Measurements from ENCODE around the gene GALK2.
A peak's percentile ranks its signal among the peaks of the same experiment; 100 is the strongest.
"Not testable (repeated sequence)": the region's sequence is repeated elsewhere in the genome, so short reads cannot be mapped to it uniquely, and the experiment has no call there.

The GALK2 gene

DNA sequence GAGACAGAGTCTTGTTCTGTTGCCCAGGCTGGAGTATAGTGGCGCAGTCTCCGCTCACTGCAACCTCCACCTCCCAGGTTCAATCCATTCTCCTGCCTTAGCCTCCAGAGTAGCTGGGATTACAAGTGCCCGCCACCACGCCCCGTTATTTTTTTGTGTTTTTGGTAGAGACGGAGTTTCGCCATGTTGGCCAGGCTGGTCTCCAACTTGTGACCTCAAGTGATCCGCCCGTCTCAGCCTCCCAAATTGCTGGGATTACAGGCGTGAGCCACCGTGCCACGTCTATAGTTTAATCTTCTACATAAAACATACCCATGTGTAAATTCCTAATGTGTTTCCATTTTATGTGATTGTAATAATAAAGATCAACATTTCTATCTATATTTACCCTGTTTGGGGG is 1.7 kb downstream of the GALK2 start:
- peaks cover 14% of the 10 kb centered on the region for H3K79me2 ChIP-seq (ENCODE audit: insufficient read depth, low read length)
- H3K9ac ChIP-seq (ENCODE audit: low read length) = no peak overlapping the region

GRCh38 chr15:49174902-49175301 is 4.9 kb downstream of the GALK2 start:
- Histone ChIP-seq H3K27me3 (ENCODE audit: low read length) (no peaks in the 10 kb centered on the region), H2AFZ (ENCODE audit: low read depth, low read length, severe bottlenecking) (no peak overlapping the region), H3K9me2 (replicated peaks; ENCODE audit: insufficient read depth, low read length) (no peaks in the 10 kb centered on the region), H3K9ac (ENCODE audit: low read length) (no peak overlapping the region), H3K4me3 (ENCODE audit: insufficient read depth, low read length, poor library complexity, severe bottlenecking) (no peak overlapping the region), H3F3A (ENCODE audit: insufficient read depth) (no peaks in the 10 kb centered on the region), H3K9me3 (ENCODE audit: insufficient read depth, low read length) (no peaks in the 10 kb centered on the region), H3K79me2 (ENCODE audit: insufficient read depth, low read length) (peaks cover 14% of the 10 kb centered on the region), H3K36me3 (ENCODE audit: low read length) (no peaks in the 10 kb centered on the region), H3K27ac (ENCODE audit: low read depth, low read length) (no peak overlapping the region), H4K20me1 (ENCODE audit: low read depth, low read length) (no peaks in the 10 kb centered on the region), H3K4me2 (ENCODE audit: low read depth, low read length, poor library complexity, severe bottlenecking) (no peak overlapping the region)
- no peak for TF ChIP-seq CTCF (IDR thresholded peaks at IDR 0.05; ENCODE audit: insufficient read depth, low read length, poor library complexity, severe bottlenecking)
- no peak for TF ChIP-seq EZH2phosphoT487 (conservative IDR thresholded peaks at IDR 0.05; ENCODE audit: low read length)

More for the DNA sequence above, 1.7 kb downstream of the GALK2 start:
- Histone ChIP-seq H4K20me1 (ENCODE audit: low read depth, low read length) (no peaks in the 10 kb centered on the region), H3K4me3 (ENCODE audit: insufficient read depth, low read length, poor library complexity, severe bottlenecking) (no peak overlapping the region), H3K36me3 (ENCODE audit: low read length) (no peaks in the 10 kb centered on the region), H3K4me2 (ENCODE audit: low read depth, low read length, poor library complexity, severe bottlenecking) (peak overlapping the region; percentile 90), H3K27me3 (ENCODE audit: low read length) (no peaks in the 10 kb centered on the region), H3K9me2 (replicated peaks; ENCODE audit: insufficient read depth, low read length) (no peaks in the 10 kb centered on the region), H3F3A (ENCODE audit: insufficient read depth) (no peaks in the 10 kb centered on the region), H3K27ac (ENCODE audit: low read depth, low read length) (no peak overlapping the region), H3K9me3 (ENCODE audit: insufficient read depth, low read length) (no peaks in the 10 kb centered on the region), H2AFZ (ENCODE audit: low read depth, low read length, severe bottlenecking) (no peak overlapping the region)
- TF ChIP-seq EZH2phosphoT487 (conservative IDR thresholded peaks at IDR 0.05; ENCODE audit: low read length) = no peak
- no peak for TF ChIP-seq CTCF (IDR thresholded peaks at IDR 0.05; ENCODE audit: insufficient read depth, low read length, poor library complexity, severe bottlenecking)

DNA sequence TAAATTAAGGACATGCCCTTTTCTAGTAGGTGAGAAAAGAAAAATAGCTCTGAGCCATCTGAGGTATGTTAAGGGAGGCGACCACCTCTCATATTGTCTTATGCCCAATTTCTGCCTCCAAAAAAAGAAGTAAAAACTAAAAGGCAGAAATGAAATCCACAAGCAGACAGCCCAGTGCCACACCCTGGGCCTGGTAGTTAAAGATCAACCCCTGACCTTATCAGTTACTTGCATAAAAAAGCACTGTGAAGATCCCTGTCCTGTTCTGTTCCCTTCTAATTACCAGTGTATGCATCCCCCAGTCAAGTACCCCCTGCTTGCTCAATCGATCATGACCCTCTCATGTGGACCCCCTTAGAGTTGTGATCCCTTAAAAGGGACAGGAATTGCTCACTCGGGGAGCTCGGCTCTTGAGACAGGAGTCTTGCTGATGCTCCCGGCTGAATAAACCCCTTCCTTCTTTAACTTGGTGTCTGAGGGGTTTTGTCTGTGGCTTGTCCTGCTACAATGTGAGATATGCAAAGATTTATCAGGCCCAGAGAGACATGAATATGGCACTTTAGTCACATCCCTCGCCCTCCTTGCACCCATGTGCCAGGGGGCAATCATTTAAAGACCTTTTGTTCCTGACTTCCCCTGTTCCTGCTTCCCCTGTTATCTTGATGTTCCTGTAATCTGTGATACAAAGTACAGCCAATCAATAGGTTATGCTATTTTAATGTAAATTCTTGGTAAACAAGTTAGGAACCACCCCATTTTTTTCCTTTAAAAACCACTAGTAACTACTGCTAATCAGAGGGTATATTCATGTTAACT is 5.7 kb downstream of the GALK2 start:
- peaks cover 14% of the 10 kb centered on the region for H3K79me2 ChIP-seq (ENCODE audit: insufficient read depth, low read length)

DNA sequence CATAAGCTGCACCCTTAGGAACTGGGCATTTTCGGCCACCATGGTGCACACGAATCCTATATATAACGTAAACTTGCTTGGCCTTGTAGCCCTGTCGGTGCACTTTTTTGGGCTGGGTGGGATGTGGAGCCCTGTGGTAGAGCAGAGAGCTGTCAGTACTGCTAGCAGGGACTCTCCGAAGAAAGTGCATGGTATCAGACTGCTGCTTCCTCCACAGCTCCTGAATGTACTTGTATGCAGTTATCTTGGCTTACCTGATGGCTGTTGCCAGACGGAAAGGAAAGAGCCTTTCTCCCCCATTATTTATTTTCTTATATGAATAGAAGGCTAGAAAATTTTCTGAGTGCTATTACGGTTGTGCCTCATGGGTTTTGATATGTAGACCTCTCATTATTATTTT is 8.4 kb downstream of the GALK2 start:
- no peak overlapping the region for H2AFZ ChIP-seq (ENCODE audit: low read depth, low read length, severe bottlenecking)
- H3K27ac ChIP-seq (ENCODE audit: low read depth, low read length) = no peak overlapping the region
- H3K4me3 ChIP-seq (ENCODE audit: insufficient read depth, low read length, poor library complexity, severe bottlenecking) = no peak overlapping the region
- H3K36me3 ChIP-seq (ENCODE audit: low read length) = no peaks in the 10 kb centered on the region
- no peaks in the 10 kb centered on the region for H3F3A ChIP-seq (ENCODE audit: insufficient read depth)
- H3K79me2 ChIP-seq (ENCODE audit: insufficient read depth, low read length) = no peaks in the 10 kb centered on the region
- no peaks in the 10 kb centered on the region for H3K9me2 ChIP-seq (replicated peaks; ENCODE audit: insufficient read depth, low read length)
- TF ChIP-seq CTCF (IDR thresholded peaks at IDR 0.05; ENCODE audit: insufficient read depth, low read length, poor library complexity, severe bottlenecking) (no peak), EZH2phosphoT487 (conservative IDR thresholded peaks at IDR 0.05; ENCODE audit: low read length) (no peak)
- H3K9ac ChIP-seq (ENCODE audit: low read length) = no peak overlapping the region
- no peak overlapping the region for H3K4me2 ChIP-seq (ENCODE audit: low read depth, low read length, poor library complexity, severe bottlenecking)
- no peaks in the 10 kb centered on the region for H3K9me3 ChIP-seq (ENCODE audit: insufficient read depth, low read length)
- H3K27me3 ChIP-seq (ENCODE audit: low read length) = no peaks in the 10 kb centered on the region
- H4K20me1 ChIP-seq (ENCODE audit: low read depth, low read length) = no peaks in the 10 kb centered on the region

More for the DNA sequence above, 5.7 kb downstream of the GALK2 start:
- H3K9me3 ChIP-seq (ENCODE audit: insufficient read depth, low read length); H3K4me2 ChIP-seq (ENCODE audit: low read depth, low read length, poor library complexity, severe bottlenecking); H3K4me3 ChIP-seq (ENCODE audit: insufficient read depth, low read length, poor library complexity, severe bottlenecking); H3K36me3 ChIP-seq (ENCODE audit: low read length); H2AFZ ChIP-seq (ENCODE audit: low read depth, low read length, severe bottlenecking); H3K9me2 ChIP-seq (replicated peaks; ENCODE audit: insufficient read depth, low read length); H3K27ac ChIP-seq (ENCODE audit: low read depth, low read length); H3F3A ChIP-seq (ENCODE audit: insufficient read depth); H4K20me1 ChIP-seq (ENCODE audit: low read depth, low read length); H3K9ac ChIP-seq (ENCODE audit: low read length); H3K27me3 ChIP-seq (ENCODE audit: low read length): not testable (repeated sequence)
